ENCODE data around the gene PKN2.

DNA sequence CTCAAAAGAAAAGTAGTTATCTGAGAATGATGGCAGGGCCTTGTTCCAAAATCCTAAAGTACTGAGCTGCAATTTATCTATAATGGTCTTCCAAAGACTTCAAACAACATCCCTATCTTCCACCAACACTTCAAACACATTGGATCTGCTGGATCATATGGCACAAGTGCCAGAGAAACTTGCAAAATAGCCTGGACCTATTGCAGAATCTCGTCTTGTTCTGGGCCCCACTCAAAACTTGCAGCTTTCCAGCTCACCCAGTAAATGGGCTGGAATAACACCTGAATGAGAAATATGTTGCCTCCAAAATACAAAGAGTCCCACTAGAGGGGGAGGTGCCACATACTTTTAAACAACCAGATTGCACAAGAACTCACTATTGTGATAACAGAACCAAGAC is 44.0 kb upstream of the PKN2 start:
- TF ChIP-seq EP300 (IDR thresholded peaks at IDR 0.05) (no peak), POLR2A (IDR thresholded peaks at IDR 0.05) (no peak)
- TF ChIP-seq, protein P1, sequence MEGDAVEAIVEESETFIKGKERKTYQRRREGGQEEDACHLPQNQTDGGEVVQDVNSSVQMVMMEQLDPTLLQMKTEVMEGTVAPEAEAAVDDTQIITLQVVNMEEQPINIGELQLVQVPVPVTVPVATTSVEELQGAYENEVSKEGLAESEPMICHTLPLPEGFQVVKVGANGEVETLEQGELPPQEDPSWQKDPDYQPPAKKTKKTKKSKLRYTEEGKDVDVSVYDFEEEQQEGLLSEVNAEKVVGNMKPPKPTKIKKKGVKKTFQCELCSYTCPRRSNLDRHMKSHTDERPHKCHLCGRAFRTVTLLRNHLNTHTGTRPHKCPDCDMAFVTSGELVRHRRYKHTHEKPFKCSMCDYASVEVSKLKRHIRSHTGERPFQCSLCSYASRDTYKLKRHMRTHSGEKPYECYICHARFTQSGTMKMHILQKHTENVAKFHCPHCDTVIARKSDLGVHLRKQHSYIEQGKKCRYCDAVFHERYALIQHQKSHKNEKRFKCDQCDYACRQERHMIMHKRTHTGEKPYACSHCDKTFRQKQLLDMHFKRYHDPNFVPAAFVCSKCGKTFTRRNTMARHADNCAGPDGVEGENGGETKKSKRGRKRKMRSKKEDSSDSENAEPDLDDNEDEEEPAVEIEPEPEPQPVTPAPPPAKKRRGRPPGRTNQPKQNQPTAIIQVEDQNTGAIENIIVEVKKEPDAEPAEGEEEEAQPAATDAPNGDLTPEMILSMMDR (IDR thresholded peaks at IDR 0.05): no peak
